ENCODE measurements around the gene DEPDC7. TPM values are rescaled to one million over a fixed set of nuclear protein-coding genes. Genes with fewer than 3 reads are reported as not detected.

Gene DEPDC7
- total RNA-seq, 1 experiment from 2014 or later, result 4.4 TPM

GRCh38 chr11:33035011-33035410 is 19.3 kb downstream of the DEPDC7 start:
- Mint-ChIP-seq H3K4me3 (no peak overlapping the region), H3K27ac (no peak overlapping the region), H3K36me3 (ENCODE audit: insufficient read depth in 1 of 3, low read depth in 3 of 3) (peaks cover 0 to 2% (median 0%) of the 10 kb centered on the region in 3 experiments; a peak in 1 of 7 replicates), H3K4me1 (no peaks in the 10 kb centered on the region), H3K27me3 (ENCODE audit: low read depth) (no peaks in the 10 kb centered on the region), H3K9me3 (no peaks in the 10 kb centered on the region)
- H3K9me3 ChIP-seq (ENCODE audit: control insufficient read depth, low read depth, low read length), result no peaks in the 10 kb centered on the region
- no peak overlapping the region for H4K5ac ChIP-seq (ENCODE audit: insufficient read length, low read depth, low read length)
- no peak overlapping the region for H3K14ac ChIP-seq (ENCODE audit: insufficient read depth, low read length)
- H2AFZ ChIP-seq (ENCODE audit: low read length), result no peak overlapping the region
- no peak overlapping the region for H3K4ac ChIP-seq (ENCODE audit: low read depth, low read length)
- TF ChIP-seq CTCF (conservative IDR thresholded peaks at IDR 0.05), result no peak
- H4K91ac ChIP-seq (ENCODE audit: insufficient read length, low read depth, low read length), result no peak overlapping the region
- H2BK120ac ChIP-seq (ENCODE audit: low read depth, low read length, poor library complexity, severe bottlenecking), result no peak overlapping the region
- WGBS (ENCODE audit: extremely low coverage, insufficient read length, low lambda C conversion rate), result no CpG with 5 or more reads among the region's 1 CpG
- H3K9ac ChIP-seq (ENCODE audit: extremely low read depth, insufficient read length, low read length), result no peak overlapping the region
- peaks cover under 1% of the 10 kb centered on the region for H3K23me2 ChIP-seq (ENCODE audit: insufficient read length, low read depth, low read length, poor library complexity, severe bottlenecking)
- no peak overlapping the region for H2BK20ac ChIP-seq (ENCODE audit: low read depth, low read length, poor library complexity, severe bottlenecking)
- no peaks in the 10 kb centered on the region for H3K79me2 ChIP-seq (ENCODE audit: insufficient read depth, low read length)
- H3K23ac ChIP-seq (ENCODE audit: insufficient read length, low read depth, low read length), result no peak overlapping the region
- H3T11ph ChIP-seq (ENCODE audit: low read length), result no peak overlapping the region
- no peak overlapping the region for H2AK5ac ChIP-seq (ENCODE audit: insufficient read length, low read length)
- no peak overlapping the region for H3K4me2 ChIP-seq (ENCODE audit: insufficient read depth, insufficient read length, low read length)
- H3K79me1 ChIP-seq (ENCODE audit: insufficient read depth, low read depth, low read length, poor library complexity, severe bottlenecking), result no peaks in the 10 kb centered on the region
- no peak for DNase-seq
- H4K8ac ChIP-seq (replicated peaks; ENCODE audit: insufficient read length, low read depth, low read length), result no peak overlapping the region
- no peak overlapping the region for H2BK5ac ChIP-seq (ENCODE audit: insufficient read length, low read length)
- no peak overlapping the region for H3K27ac ChIP-seq (ENCODE audit: insufficient read length, low read depth, low read length)
- no peak overlapping the region for H3K18ac ChIP-seq (ENCODE audit: insufficient read length, low read depth, low read length)
- no peak overlapping the region for H2BK15ac ChIP-seq (ENCODE audit: low read depth, low read length)
- H3K56ac ChIP-seq (ENCODE audit: insufficient read length, low read depth, low read length), result no peak overlapping the region
- no peaks in the 10 kb centered on the region for H3K27me3 ChIP-seq (ENCODE audit: insufficient read depth, low read length)
- no peaks in the 10 kb centered on the region for H4K20me1 ChIP-seq (ENCODE audit: control insufficient read depth, insufficient read depth, insufficient read length)
- no peak overlapping the region for H2BK12ac ChIP-seq (ENCODE audit: insufficient read length, low read depth, low read length)
- no peaks in the 10 kb centered on the region for H3K4me1 ChIP-seq (ENCODE audit: insufficient read depth, low read length)

Measured in H9 (cell line).